ENCODE measurements around the gene CXCL11.

The CXCL11 gene

DNA sequence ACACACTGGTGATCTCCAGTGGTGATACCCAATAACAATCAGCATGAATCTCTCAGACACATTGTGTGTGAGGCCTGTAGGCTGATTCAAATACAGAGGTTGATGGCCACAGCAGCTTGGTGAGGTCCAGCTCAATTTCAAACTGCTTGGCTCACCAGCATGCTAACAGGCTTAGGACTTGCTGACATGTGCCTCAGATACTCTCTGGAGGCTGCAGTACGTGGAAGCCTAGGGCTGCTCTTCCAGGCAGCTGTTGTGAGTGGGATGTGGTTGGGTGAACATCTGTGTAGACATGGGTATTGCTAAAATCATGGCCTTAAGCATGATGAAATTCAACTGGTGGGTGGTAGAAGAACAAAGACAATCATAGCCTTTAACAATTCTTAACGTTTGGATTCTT is 32.8 kb downstream of the CXCL11 start:
- TF ChIP-seq RAD21 (IDR thresholded peaks at IDR 0.05; ENCODE audit: low read depth), result no peak
- TF ChIP-seq, protein P1, sequence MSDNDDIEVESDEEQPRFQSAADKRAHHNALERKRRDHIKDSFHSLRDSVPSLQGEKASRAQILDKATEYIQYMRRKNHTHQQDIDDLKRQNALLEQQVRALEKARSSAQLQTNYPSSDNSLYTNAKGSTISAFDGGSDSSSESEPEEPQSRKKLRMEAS (IDR thresholded peaks at IDR 0.05), result no peak
- TF ChIP-seq CEBPB (IDR thresholded peaks at IDR 0.05), result no peak
- no peak for TF ChIP-seq ZBTB7A (IDR thresholded peaks at IDR 0.05; ENCODE audit: low read depth)
- TF ChIP-seq, protein P2, sequence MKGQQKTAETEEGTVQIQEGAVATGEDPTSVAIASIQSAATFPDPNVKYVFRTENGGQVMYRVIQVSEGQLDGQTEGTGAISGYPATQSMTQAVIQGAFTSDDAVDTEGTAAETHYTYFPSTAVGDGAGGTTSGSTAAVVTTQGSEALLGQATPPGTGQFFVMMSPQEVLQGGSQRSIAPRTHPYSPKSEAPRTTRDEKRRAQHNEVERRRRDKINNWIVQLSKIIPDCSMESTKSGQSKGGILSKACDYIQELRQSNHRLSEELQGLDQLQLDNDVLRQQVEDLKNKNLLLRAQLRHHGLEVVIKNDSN (IDR thresholded peaks at IDR 0.05), result no peak
- no peak for TF ChIP-seq EP300 (IDR thresholded peaks at IDR 0.05; ENCODE audit: borderline replicate concordance)
- no peak for TF ChIP-seq EGR1 (IDR thresholded peaks at IDR 0.05)

DNA sequence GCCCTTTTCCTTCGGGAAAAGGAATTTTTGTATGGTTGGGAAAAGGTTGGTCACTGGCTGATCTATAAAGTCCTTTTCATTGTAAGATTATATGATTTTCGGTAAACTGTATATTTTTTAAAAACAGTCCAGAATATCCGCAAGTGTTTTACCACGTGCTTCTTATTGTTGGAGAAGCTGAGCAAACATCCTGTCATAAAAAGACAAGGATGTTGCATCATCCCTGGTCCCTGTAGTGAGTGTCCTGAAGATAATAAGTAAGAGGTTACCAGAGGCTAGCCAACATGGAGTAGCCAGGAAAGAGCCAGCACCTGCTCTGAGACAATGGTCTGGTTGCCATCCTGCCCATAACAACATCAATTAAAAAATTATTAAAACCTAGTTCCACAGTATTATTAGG is 33.7 kb downstream of the CXCL11 start:
- no peak for TF ChIP-seq EGR1 (IDR thresholded peaks at IDR 0.05)
- no peak for TF ChIP-seq RAD21 (IDR thresholded peaks at IDR 0.05; ENCODE audit: low read depth)
- no peak for TF ChIP-seq ZBTB7A (IDR thresholded peaks at IDR 0.05; ENCODE audit: low read depth)
- no peak for TF ChIP-seq CEBPB (IDR thresholded peaks at IDR 0.05)
- TF ChIP-seq, protein P2 (IDR thresholded peaks at IDR 0.05), result no peak
- TF ChIP-seq TEAD4 (IDR thresholded peaks at IDR 0.05), result no peak
- TF ChIP-seq FOXM1 (IDR thresholded peaks at IDR 0.05; ENCODE audit: borderline replicate concordance, low read depth), result no peak
- TF ChIP-seq NFIC (IDR thresholded peaks at IDR 0.05), result no peak
- no peak for TF ChIP-seq EP300 (IDR thresholded peaks at IDR 0.05; ENCODE audit: borderline replicate concordance)
- no peak for TF ChIP-seq CREB1 (IDR thresholded peaks at IDR 0.05; ENCODE audit: low read depth)
- TF ChIP-seq, protein P3, sequence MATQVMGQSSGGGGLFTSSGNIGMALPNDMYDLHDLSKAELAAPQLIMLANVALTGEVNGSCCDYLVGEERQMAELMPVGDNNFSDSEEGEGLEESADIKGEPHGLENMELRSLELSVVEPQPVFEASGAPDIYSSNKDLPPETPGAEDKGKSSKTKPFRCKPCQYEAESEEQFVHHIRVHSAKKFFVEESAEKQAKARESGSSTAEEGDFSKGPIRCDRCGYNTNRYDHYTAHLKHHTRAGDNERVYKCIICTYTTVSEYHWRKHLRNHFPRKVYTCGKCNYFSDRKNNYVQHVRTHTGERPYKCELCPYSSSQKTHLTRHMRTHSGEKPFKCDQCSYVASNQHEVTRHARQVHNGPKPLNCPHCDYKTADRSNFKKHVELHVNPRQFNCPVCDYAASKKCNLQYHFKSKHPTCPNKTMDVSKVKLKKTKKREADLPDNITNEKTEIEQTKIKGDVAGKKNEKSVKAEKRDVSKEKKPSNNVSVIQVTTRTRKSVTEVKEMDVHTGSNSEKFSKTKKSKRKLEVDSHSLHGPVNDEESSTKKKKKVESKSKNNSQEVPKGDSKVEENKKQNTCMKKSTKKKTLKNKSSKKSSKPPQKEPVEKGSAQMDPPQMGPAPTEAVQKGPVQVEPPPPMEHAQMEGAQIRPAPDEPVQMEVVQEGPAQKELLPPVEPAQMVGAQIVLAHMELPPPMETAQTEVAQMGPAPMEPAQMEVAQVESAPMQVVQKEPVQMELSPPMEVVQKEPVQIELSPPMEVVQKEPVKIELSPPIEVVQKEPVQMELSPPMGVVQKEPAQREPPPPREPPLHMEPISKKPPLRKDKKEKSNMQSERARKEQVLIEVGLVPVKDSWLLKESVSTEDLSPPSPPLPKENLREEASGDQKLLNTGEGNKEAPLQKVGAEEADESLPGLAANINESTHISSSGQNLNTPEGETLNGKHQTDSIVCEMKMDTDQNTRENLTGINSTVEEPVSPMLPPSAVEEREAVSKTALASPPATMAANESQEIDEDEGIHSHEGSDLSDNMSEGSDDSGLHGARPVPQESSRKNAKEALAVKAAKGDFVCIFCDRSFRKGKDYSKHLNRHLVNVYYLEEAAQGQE (IDR thresholded peaks at IDR 0.05; ENCODE audit: low read depth), result no peak
- TF ChIP-seq YY1 (IDR thresholded peaks at IDR 0.05; ENCODE audit: low read depth), result no peak
- TF ChIP-seq, protein P1 (IDR thresholded peaks at IDR 0.05), result no peak
- no peak for TF ChIP-seq TCF12 (IDR thresholded peaks at IDR 0.05; ENCODE audit: low read depth)
- TF ChIP-seq TAF1 (IDR thresholded peaks at IDR 0.05; ENCODE audit: low read depth), result no peak

DNA sequence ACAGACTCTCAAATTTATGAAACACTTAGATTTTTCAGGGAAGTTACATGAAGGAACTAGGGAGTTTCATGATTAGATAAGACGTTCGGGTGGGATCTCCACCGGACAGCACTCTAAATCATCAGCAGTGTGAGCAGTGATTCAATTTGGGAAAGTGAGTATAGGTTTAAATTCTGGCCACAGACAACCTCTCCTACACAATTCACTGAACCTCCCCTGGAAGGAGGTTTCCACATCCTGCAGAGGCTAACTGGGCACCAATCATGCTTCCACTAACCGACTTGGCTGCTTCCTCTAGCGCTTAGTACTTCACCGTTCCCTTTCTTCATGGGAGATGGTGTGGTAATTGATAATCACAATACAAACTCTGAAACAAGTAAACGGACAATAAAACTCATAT is 34.2 kb downstream of the CXCL11 start:
- TF ChIP-seq RAD21 (IDR thresholded peaks at IDR 0.05; ENCODE audit: low read depth), result no peak
- TF ChIP-seq, protein P1 (IDR thresholded peaks at IDR 0.05), result no peak
- no peak for TF ChIP-seq CREB1 (IDR thresholded peaks at IDR 0.05; ENCODE audit: low read depth)
- no peak for TF ChIP-seq CEBPB (IDR thresholded peaks at IDR 0.05)
- TF ChIP-seq FOXM1 (IDR thresholded peaks at IDR 0.05; ENCODE audit: borderline replicate concordance, low read depth), result no peak
- TF ChIP-seq EP300 (IDR thresholded peaks at IDR 0.05; ENCODE audit: borderline replicate concordance), result no peak
- no peak for TF ChIP-seq NFIC (IDR thresholded peaks at IDR 0.05)
- TF ChIP-seq TCF12 (IDR thresholded peaks at IDR 0.05; ENCODE audit: low read depth), result no peak

DNA sequence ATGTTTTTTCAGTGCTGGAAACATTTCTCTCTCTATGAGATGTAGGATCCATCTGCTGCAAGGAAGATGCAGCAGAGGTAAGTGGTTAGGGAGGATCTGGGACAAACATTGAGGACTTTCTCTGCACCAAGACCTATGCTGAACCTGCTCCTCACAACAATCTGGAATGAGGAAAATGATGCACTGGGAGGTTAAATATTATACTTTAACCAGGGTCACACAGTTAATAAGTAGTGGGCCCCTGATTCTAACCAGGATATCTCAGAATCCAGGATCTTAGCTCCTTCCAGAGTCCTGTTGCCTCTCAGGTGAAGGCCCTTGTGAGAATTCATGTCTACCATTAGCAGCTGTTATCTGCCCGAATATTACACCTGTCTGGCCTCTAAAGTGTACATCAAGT is 35.6 kb downstream of the CXCL11 start:
- no peak for TF ChIP-seq RAD21 (IDR thresholded peaks at IDR 0.05; ENCODE audit: low read depth)
- TF ChIP-seq ZBTB7A (IDR thresholded peaks at IDR 0.05; ENCODE audit: low read depth), result no peak
- TF ChIP-seq TEAD4 (IDR thresholded peaks at IDR 0.05), result no peak
- no peak for TF ChIP-seq EGR1 (IDR thresholded peaks at IDR 0.05)
- TF ChIP-seq EP300 (IDR thresholded peaks at IDR 0.05; ENCODE audit: borderline replicate concordance), result no peak
- TF ChIP-seq YY1 (IDR thresholded peaks at IDR 0.05; ENCODE audit: low read depth), result no peak
- TF ChIP-seq, protein P2 (IDR thresholded peaks at IDR 0.05), result no peak
- TF ChIP-seq TAF1 (IDR thresholded peaks at IDR 0.05; ENCODE audit: low read depth), result no peak
- no peak for TF ChIP-seq CREB1 (IDR thresholded peaks at IDR 0.05; ENCODE audit: low read depth)
- TF ChIP-seq TCF12 (IDR thresholded peaks at IDR 0.05; ENCODE audit: low read depth), result no peak
- TF ChIP-seq, protein P1 (IDR thresholded peaks at IDR 0.05), result no peak
- TF ChIP-seq, protein P3 (IDR thresholded peaks at IDR 0.05; ENCODE audit: low read depth), result no peak

DNA sequence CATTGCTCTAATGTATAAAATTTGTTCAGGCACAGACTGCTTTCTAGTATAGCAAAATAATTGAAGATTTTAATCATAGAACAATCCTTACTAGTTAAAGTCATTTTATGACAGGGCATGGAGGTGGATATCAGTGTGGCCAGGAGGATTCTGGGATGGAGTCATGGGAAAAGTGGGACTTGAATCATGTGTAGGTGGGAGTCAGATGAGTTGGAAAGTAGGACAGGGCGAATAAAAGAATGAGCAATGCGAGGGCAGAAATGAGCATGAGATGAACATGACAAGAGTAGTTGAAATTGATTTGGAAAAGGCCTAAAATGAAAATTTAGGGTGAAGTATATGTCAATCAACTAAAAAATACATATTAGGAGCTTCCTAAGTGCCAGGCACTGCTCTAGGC is 37.9 kb downstream of the CXCL11 start:
- TF ChIP-seq, protein P3 (IDR thresholded peaks at IDR 0.05; ENCODE audit: low read depth), result no peak
- TF ChIP-seq TAF1 (IDR thresholded peaks at IDR 0.05; ENCODE audit: low read depth) (no peak), EP300 (IDR thresholded peaks at IDR 0.05; ENCODE audit: borderline replicate concordance) (no peak), FOXM1 (IDR thresholded peaks at IDR 0.05; ENCODE audit: borderline replicate concordance, low read depth) (no peak), YY1 (IDR thresholded peaks at IDR 0.05; ENCODE audit: low read depth) (no peak), TEAD4 (IDR thresholded peaks at IDR 0.05) (no peak), ZBTB7A (IDR thresholded peaks at IDR 0.05; ENCODE audit: low read depth) (no peak), TCF12 (IDR thresholded peaks at IDR 0.05; ENCODE audit: low read depth) (no peak), EGR1 (IDR thresholded peaks at IDR 0.05) (no peak), CREB1 (IDR thresholded peaks at IDR 0.05; ENCODE audit: low read depth) (no peak)
- TF ChIP-seq, protein P2 (IDR thresholded peaks at IDR 0.05), result no peak
- TF ChIP-seq, protein P1 (IDR thresholded peaks at IDR 0.05), result no peak

All from Ishikawa (cell line).